HG03442 (cell line): Measurements from ENCODE around the gene KRT17.
A peak's percentile ranks its signal among the peaks of the same experiment; 100 is the strongest.

ENCODE experiments used
- ATAC-seq: cut with Tn5 transposase; IDR thresholded peaks from one replicate; pipeline ENCODE4 v1.9.1; 2021; ENCODE audit warnings: mild to moderate bottlenecking, moderate library complexity; ENCODE audit not compliant: unreplicated experiment

KRT17 gene

DNA sequence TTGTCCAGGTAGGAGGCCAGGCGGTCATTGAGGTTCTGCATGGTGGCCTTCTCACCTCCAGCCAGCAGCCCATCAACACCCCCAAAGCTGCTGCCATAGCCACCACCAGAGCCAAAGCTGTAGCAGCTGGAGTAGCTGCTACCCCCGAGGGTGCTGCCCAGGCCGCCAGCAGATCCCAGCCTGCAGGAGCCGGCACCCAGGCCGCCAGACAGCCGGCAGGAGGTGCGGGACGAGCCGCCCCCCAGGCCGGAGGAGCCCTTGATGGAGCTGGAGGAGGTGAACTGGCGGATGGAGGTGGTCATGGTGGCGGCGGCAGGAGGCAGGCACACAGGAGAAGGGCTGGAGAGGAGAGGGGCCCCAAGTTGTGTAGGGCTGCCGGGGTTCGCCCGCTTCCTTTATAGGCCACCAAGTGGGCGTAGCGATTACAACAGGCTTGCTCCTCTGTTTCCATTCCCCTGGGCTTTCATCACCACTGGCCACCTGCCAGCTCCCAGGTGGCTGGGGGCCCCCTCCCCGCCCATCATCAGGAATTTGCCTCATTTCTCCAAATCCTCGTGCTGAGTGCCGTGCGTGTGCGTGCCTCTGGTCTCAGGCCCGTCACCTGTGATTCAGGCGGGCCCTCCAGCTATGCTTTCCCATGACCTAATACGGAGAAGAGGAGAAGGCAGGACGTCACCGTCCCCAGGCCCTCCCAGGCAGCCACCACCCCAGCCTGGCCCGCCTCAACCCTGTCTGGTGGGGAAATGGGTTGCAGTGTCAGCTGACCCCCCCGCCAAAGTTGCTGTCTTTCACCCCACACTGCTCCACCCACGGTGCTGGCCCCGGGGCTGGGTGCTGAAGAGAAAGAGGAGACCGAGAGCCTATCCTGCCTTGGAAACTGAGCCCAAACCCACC is at the start of gene KRT17:
Gene KRT17 (minus strand): TSS at position 368 of the 894 bp plus-strand sequence. CDS start 66 bp downstream, at position 302.
- no peak for ATAC-seq

DNA sequence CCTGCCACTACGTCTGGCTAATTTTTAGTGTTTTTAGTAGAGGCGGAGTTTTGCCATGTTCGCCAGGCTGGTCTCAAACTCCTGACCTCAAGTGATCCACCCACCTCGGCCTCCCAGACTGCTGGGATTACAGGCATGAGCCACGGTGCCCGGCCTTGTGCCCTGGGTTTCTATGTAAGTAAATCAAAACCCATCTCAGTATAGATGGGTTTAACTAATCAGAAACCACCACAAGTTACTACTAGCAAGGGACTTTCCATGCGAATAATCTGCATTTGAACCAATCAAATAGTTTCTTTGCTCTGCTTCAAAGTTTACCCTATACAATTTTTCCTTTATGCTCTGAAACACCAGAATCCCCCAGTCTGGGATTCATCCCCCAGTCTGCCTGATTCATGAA is 47.8 kb upstream of the KRT17 start:
- no peak for ATAC-seq

DNA sequence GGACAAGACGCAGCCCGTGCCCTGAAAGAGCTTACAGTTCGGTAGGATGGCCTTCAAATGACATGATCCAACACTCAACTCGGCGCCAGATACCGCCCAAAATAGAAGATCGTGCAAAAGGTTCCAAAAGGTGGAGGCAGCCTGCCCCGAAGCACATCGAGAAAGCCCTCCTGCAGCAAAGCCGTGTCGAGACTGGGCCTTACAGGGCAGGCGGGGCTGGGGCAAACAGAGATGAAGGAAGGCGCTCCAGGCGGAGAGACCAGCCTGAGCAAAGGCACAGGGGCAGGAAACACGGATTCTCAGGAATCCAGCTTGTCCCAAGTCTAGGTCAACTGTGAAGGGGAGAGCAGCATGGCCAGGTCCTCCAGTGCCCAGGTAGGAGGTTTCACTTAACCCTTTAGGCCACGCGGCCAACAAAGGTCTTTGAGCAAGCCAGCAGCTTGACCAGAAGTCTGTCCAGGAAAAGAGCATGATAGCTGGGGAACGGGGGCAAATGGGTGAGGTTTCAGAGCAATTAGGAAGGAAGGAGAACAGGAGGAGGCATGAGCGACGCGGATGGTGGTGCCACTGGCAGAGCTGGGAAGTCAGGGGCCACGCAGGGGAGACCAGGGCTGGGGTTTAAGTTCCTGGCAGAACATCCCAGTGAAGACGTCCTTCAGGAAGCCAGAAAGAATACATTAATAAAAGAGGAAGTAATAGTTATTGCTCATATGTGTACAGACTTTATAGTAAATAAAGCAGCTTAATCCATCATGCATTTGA is 43.1 kb upstream of the KRT17 start:
- ATAC-seq: no peak

DNA sequence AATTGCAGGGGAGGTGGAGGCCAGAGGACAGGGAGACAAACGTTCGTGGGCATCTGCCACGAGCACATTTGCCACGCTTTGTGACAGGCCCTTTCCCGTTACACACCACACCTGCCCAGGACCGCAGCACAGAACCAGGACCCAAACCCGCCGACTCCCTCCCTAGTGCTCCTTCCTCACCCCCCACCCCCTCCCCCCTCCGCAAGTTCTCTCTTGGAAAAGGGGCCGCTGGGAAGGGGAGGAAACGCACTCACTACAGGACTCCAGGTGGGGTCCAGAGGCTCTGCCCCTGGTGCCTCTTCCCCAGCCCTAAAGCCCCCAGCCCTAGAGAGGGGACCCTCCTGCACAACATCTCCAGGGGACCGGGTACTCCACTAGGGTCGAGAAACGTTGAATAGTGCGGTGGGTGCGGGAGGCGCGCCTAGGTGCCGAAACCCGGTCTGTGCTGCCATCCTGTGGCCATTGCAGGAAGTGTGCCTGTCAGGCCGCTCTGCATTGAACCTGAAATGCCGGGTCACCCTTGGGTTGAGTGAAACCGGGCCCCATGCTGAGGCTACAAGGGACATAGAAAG is 42.4 kb upstream of the KRT17 start:
- peak; percentile 42 for ATAC-seq

DNA sequence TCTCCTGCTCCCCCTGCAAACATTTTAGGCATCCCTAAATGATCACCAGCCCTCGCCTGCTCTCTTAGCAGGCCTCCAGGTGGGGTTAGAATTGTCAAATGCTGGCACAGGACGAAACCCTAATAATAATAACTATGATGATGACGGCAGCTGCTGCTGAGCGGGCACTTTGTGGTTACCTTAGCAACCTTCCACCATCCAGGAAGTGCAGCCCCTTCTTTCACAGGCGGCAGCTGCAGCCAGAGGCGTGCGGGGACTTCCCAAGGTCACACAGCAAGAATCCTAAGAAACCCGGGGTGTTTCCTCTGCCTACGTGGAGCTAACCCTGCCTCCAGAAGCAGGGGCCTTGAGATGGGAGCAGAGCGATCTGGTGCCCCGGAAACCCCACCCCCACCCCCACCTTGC is 41.9 kb upstream of the KRT17 start:
- peak; percentile 33 for ATAC-seq

DNA sequence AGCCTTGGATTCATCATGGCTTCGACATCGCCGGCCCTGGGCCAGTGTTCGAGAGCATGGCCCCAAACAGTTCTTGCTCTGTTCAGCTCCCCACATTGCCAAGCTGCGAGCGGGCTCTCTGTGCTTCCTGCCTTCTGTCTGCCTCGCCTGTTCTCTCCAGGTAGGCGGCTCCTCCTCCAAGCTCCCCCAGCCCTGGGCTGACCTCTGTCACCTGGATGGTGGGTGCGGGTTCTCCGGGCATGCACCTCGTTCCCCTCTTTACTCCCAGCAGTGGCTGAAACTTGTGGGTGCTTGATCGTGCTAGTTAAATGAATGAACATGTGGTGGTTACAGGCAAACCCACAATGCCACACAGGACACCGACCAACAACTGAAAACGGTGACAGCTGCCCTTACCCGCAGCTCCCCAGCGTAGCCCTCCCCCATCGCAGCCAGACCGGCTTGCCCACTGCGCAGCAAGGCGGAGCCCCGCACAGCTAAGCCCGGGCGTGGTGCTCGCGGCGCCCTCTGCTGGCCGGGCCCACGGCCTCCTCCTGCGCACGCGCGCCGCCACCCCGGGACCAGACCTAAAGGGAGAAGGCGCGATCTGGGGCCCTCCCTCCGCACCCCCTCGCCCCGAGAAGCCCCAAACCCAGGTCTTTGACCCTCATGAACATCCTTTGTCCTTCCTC is 41.3 kb upstream of the KRT17 start:
- peak; percentile 58 for ATAC-seq

DNA sequence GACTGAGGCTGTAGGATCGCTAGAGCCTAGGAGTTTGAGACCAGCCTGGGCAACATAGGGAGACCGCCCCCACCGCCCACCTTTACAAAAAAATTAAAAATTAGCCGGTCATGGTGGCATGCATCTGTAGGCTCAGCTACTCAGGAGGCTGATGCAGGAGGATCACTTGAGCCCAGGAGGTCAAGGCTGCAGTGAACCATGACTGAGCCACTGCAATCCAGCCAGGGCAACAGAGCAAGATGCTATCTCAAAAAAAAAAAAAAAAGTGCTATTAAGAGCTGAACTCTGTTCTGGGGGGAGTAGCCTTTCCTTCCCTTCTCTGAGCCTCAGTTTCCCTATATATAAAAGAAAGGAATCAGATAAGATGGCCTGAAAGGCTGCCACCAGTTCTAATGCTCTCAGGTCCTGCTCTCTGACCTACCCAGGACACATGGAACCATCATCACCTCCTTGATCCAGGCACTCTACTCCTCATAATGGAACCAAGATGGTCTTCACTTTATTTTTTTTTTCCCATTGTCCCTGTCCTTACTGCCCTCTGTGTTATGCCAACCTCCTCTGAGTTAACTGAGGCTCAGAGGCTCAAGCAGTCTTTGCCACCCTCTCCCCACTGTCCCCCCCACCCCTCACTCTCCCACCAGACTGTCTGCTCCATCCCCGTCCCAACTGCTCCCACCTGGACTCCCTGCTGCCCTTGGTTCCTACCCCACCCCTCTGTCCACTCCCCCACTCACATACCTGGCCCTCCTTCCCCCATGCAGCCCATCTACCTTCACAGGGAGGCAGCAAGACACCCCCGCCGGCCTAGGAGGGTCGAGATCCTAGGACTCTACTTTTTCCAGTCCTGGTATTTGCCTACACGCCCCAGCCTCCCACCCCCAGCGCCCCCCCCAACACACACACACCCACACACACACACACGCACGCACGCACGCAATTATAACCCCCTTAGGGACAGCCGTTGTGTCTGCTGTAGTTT is 40.5 kb upstream of the KRT17 start:
- ATAC-seq: no peak

DNA sequence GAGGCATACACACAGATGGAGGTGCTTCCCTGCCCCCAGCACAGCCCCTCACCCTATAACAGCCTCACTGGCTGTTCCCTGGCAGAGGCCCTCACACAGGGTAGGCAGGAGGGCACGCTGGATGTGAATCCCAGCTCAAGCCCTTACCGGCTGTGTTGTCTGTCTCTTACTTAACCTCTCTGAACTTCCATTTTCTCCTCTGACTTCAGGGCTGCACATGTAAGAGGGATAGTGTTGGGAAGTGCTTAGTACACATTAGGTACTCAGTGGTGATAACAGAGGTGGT is 39.7 kb upstream of the KRT17 start:
- no peak for ATAC-seq

DNA sequence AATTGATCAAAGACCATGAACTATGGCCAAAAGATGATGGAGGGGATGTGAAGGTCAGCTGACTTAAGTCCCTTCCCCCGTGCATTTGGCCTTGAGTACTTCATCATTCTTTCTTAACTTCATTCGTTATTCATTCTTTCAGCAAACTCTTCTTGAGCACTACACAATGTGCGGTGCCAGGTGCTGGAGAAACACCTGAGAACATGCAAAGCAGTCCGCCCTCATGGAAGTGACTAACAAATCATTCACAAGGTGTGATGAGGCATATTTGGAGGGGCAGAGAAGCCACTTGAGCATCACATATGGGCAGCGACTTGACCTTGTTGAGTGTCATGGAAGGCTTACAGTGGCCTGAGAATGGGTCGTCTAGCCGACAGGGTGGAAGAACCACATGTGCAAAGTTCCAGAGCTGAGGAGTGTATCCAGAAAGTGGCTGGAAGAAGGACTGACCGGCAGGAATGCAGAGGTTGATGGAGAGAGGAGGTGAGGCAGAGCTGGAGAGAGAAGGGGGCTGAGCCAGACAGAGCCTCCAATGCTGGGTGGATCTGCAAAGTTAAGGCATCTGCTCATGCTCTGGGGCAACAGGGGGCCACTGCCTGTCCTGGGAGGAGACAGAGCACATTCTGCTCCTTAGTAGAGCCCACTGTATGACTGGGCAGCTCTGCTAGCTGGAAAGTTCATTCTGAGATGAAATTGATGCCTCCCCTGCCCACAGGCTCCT is 39.2 kb upstream of the KRT17 start:
- no peak for ATAC-seq

DNA sequence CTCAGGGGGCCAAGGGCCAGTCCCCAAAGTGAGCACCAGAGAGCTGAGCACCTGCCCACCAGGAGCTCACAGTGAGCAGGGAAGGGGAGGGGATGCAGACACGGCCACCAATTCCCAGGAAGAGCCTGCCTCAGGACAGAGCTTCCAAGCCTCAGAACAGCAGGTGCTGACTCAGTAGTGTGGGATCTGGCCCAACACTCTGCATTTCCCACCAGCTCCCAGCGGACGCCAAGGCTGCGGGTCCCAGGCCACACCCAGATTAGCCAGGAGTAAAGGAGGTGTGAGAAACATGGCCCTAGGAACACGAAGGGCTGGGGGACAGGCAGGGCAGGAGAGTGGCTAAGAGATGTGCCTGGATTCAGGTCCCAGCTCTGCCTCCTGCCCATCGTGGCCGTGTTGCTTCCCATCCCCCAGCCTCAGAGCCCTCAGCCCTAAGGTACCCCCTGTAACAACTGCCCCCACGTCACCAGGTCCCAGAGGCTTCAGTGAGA is 35.9 kb upstream of the KRT17 start:
- ATAC-seq: no peak

DNA sequence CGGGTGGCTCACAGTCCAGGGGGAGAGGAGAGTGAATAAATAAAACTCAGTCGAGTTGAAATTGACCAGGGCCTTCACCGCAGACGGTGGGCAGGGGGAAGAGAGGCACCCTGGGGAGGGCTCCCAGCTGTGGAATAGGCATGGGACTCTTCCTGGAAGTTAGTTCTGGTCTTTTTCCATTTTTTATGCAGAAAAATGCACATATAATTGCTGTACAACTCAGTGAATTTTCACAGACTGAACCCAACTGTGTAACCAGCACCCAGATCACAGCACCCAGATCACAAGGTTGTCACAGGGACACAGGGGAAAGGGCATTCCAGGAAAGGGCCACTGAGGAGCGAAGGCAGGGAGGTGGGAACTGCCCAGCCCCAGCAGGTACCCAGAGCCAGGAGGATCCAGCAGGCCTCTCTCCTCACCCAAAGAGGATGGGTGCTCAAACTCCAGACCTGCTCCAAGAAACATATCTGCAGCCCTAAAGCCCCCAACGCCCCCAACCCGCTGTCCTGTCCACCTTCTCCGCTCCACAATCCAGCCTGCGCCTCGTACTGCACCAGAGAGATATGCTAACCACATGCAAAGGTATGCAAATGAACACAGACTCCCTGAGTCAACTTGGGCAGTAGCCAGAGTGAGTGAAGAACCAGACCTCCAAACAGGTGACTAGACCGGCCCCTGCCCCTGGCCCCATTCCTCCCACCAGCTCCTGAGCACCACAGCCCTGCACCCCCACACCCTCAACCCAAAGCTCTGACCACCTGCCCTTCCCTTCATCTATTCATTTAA is 35.2 kb upstream of the KRT17 start:
- no peak for ATAC-seq

DNA sequence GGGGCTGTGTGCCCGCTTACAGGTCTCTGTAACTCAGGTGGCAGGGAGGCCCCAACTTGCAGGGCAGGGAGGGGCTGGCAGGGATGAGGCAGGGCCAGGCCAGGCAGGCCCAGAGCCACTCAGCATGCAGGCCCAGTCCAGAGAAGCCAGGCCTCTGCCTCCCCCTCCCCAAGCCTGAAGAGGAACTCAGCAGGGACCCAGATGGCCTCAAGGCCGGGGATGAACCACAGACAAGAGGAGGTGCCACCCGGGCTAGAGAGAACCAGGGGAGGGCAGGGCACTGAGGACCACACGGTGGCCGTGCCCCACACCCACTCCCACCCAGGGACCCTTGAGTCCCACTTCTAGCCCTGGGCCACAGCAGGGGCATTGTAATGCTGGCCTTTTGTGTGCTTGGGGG is 34.5 kb upstream of the KRT17 start:
- ATAC-seq: no peak

DNA sequence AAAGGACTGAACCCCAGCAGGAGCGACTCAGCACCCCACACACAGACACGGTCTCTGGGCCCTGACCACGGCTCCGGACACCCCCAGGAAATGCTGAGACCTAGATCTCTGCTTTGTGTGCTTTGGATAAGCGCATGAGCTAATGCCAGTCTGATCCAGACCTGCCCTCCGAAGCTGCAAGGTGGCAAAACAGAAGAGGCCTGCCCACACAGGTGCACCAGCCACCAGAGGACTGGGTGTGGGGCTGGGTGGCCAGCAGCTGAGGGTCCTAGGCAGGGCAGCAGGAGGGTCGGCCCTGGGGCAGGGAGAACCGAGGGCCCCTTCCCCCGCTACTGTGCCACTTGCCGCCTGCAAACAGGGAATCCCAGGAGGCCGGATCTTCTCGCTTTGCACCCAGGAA is 33.6 kb upstream of the KRT17 start:
- no peak for ATAC-seq

DNA sequence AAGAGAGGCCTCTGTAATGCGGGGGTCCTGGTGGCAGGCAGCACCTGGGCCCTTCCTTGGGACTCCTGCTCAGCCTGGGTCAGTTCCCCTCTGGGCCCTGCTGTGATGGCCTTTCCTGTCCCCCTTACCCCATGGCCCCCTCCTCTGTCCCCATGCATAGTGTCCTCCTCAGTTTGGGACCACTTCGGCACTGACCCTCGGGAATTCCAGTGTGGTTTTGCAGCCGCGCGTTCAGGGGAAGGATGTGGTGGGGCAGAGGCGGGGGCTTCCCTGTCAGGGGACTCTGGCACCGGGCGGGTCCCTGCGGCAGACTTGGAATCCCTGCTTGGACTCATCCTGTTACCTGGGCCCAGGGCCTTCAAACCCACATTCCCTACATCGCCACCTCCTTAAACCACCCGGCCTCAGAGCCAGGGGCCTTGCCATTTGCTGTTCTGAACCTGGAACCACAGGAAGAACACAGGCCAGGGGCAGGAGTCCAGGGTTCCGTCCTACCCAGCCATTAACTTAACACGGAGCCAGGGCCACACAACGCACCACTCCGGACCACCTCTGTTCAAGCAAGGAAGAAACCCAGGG is 32.9 kb upstream of the KRT17 start:
- ATAC-seq: no peak

DNA sequence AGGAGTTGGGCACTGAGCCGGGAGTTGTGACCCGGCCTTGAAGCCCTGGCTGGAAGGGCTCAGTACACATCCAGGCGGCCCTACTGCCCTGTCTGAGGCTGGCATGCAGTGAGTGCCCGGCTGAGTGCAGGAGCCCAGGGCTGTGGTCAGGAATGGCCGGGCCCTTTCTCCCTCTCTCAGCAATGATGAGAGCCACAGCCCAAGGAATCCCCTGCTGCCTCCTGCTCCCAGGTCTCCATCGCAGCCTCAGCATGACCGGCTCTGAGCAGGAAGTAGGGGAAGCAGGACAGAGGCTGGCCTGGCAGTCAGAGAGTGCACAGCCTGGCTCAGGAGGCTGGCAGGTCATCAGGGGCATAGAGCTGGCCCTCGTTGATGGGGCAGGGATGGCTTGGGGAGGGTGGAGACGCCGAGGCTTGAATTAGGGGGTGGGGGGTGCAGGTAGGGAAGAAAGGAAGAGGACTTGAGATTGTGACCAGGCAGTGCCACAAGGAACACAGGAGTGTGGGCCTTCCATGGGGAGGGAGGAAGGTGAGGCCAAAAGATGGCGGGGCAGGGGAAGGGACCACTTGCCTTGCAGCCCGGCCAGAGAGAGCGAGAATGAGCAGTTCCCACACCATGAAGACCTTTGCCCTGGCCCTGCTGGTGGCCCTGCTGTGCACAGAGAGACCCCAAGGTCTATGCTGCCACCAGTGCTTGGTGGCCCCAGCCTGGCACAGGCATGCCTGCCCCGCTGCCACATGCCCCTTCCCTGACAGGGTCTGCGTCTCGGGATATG is 32.1 kb upstream of the KRT17 start:
- ATAC-seq: no peak

DNA sequence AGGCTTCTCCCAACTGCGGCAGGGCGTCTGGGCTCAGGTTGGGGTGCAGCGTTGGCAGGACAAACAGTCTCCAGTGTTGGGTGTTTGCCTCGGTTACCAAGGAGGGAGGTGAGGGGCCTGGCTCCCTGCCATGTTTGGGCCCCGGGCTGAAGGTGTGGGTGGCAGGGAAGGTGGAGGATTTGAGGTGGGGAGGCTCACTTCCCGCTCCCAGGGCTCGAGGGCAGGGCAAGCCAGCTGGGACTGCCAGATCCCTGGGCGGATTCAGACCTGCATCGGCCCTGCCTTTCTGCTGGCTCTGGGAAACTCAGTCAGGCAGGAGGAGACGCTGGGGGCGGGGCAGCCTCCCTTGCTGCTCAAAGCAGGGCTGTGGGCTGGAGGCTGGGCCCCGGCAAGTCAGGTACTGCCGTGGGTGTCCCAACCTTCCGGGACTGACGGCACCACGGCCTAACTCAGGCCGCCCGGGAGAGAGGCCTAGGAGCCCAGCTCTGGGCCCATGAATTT is 31.3 kb upstream of the KRT17 start:
- ATAC-seq: no peak
